ENCODE data around the gene TRPV4.
A peak's percentile ranks its signal among the peaks of the same experiment; 100 is the strongest.

TRPV4 gene

DNA sequence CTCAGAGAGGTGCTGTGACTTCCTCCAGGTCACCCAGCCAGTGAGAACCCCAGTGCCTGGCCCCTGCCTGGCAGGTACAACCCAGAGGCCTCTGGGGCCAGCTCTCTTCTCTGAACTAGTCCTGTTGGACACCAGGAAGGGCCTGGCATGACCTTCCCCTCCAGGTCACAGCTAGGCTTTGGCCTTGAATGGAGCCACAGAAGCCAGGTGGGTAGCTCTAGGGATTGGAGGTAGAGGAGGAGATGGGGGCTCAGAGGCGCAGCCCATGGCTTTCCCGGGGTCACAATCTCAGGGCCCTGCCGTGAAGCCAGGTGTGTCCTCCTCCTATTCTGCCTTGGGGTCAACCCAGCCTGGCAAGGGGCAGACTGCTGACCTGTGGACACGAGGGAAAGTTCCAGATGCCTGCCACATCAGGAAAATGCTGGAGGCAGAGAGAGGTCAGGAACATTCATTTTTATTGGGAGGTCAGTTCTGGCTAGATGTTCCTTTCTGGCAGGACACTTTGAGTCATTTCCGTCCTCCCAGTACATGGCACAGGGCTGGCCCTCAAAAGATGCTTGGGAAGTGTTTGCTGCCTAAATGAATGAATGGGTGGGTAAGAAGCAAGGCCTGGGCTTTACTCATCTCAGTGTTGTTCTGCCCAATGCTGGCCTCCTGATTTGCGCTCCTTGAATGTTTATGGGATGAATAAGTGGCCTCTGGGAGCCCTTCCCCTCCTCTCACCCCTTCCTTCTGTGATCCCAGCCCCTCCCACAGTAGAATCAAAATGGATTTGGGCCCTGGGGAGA is 94.1 kb downstream of the TRPV4 start:
- DNase-seq = no peak

DNA sequence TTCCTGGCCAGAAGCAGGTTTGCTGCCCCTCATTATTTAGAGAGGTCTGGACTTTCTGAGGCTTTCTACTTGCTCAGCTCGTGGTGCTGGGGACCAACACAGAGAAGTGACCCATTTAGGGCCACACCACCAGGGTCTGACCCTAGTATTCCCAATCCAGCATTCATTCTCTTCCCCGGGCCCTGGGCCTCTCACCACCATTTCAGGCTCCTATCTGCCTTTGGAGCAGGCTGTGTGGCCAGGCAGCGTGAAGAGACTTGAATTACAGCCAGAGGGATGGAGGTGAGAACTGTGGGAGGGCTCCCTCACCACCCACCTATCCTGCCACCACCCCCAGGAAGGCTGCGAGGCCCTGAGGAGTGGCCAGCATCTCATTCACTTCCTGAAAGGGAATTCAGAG is 95.0 kb downstream of the TRPV4 start:
- no peak for DNase-seq

DNA sequence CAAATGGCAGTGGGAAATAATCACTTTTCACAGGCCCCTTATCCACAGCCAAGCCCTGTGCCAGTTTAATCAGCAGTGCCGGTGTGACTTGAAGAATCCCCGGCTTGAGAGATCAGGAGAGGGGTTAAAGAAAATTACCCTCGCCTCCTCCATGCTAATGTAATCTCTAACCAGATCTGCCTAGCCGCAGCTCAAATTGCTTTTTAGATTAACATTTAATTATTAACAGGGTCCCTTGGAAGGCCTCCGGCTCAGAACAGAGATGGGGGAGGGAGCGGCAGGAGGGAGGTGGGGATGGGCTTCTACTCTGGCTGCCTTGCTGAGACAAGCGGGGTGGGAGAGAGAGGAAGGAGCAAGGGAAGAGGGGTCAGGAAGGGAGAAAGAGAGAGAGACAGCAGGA is 95.6 kb downstream of the TRPV4 start:
- DNase-seq = no peak

DNA sequence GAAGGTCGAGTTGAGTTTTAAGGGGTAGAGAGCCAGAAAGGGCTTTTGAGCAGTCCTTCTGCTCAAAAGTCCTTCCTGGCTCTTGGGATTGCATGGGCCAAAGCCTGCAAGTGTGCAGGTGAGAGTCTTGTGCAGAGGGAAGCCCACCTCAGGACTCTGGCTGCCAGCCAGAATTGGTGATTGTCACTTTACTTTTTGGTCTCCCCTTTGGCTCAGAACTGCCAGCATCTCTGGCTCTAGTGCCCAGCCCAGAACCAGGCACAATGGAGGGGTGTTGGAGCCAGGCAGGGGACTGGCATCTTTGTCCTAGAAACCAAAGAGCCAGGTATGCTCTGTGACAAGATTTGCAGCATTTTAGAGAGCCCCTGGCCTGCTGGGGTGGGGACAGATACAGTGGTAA is 96.1 kb downstream of the TRPV4 start:
- DNase-seq = no peak

DNA sequence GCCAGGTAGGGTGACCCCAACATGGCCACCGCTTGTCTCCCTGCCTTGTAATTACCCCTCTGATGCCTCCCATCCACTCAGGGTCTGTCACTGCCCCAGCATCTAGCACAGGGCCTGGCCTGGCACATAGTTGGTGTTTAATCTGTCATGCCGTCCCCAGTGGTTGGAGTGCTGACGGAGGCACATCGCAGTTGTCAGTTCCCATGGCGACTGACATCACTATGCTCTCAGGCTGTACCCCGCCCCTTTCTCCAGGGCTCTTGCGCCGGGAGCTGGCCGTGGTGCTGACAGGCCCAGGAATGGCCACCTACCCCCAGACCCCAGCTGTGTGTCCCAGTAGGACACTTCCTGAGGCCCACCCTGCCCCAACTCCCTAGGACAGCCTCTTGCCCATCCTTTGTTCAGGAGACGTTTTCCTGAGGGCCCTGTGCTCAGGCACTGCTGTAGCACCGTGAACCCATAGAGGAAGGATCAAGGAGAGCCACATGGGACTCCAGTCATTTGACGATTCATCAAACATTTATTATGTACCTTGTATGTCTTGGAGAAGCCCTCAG is 96.6 kb downstream of the TRPV4 start:
- DNase-seq = no peak

DNA sequence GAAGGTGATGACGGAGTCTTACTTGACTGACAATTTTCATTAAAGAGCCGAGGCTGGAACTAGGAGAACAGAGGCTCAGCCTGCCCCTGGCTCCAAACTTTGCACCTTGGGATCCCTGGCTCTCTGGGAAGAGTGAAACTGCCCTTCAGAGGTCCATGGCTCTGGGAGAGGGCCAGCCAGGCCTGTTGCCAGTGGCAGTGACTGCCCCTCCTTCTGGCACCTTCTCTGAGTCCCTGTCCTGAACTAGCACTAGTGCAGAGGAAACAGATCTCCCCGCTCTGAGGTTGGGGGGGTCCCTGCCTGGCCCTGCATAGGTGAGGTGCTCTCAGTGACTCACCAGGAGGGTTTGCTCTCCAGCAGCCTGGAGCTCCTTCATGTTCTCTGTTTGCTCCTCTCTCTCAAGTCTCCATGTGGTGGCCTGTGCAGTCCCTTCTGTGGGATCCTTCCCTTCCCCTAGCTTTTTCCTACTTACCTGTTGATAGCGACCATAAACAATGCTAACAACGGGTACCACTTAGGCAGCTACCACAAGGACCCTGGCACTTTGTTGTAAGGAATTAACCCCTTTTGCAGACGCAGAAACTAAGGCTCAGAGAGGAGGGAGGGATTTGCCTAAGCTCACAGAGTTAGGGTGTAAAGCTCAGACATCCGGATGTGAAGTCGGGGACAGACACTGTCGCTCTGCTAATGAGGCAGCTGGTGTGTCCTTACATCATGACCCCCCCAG is 97.2 kb downstream of the TRPV4 start:
- DNase-seq = no peak

DNA sequence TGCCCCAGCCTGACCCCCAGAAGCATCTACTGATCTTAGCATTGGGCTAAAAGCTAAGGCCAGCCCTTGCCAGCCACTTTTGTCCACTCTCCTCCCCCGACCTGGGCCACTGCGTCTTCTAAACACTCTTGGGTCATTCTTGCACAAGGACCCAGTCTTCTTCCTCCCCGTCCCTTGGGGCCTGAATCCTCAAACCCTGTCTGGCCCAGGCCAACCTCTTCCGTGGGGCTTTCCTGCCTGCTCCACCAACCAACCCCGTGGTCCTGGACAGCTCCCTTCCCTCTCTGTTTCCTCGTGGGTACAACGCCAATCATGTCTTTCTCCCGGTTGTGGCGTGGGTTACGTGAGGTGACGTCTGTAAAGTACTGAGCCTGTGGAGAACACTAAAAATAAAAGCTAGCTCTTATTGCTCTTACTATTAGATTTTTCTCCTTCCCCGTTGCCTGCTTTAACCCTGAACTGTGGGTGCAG is 98.1 kb downstream of the TRPV4 start:
- DNase-seq = no peak

DNA sequence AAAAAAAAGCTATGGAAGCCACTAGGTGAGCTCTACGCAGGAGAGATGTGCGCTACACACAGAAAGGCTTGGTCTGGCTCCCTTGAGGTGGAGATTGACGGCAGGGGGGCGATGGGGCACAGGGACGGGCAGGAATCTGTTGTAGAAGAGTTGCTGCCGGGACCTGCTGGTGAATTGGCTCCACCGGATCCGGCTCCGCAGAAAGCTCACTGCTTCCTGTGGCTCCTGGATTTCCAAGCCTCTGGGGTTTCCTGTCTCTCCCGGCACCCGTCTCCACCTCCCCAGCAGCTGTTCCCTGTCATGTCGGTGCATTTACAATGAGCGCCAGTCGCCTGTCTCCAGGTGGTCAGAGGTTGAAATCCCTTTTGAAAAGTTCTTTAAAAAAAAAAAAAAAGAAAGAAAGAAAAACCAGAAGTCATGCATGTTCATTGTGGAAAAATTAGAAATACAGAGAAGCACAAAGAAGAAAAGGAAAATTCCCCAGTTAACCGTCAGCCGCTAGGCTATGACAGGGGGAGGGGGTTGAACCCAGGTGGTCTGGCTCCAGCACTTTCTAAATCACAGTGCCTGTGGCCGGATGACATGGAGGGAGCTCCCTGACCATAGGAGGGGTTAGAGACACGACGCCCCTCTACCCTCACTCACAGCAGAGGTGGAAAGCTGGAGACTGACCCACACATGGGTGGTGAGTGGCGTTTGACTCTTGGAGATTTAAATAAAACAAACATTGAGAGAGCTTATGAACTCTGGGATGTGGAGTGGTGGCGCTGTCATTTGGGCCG is 98.8 kb downstream of the TRPV4 start:
- DNase-seq = peak; percentile 18

Measured in NCI-H1105 treated with DMSO at 0.1 percent for 48 hours (cell line).